Mesenchymal stem cell (in vitro differentiated cells and primary cell): ENCODE results near the gene UEVLD.

Experiments
- DNase-seq: peaks from one replicate; pipeline ENCODE4 v3.0.0-alpha.2; 2013
- H2AFZ ChIP-seq: one replicate; pipeline ENCODE4 v1.6.1; 2013; ENCODE audit warnings: low read depth, mild to moderate bottlenecking, control low read depth, inconsistent platforms, low read length, moderate library complexity
- H2AK5ac ChIP-seq: 2 replicates; pipeline ENCODE4 v1.6.1; 2013; ENCODE audit warnings: low read length, moderate library complexity, mild to moderate bottlenecking, inconsistent platforms; ENCODE audit not compliant: severe bottlenecking
- H2BK120ac ChIP-seq: one replicate; pipeline ENCODE4 v1.6.1; 2013; ENCODE audit warnings: low read depth, mild to moderate bottlenecking, inconsistent platforms, low read length, moderate library complexity
- H2BK12ac ChIP-seq, 2 experiments: one replicate each; pipeline ENCODE4 v1.6.1; 2013; ENCODE audit warnings: inconsistent platforms in 2 of 2, low read length in 2 of 2, mild to moderate bottlenecking in 2 of 2, moderate library complexity in 2 of 2, control low read depth in 1 of 2
- H2BK15ac ChIP-seq: one replicate; pipeline ENCODE4 v1.6.1; 2013; ENCODE audit warnings: mild to moderate bottlenecking, low read depth, inconsistent platforms; ENCODE audit not compliant: poor library complexity, severe bottlenecking
- H2BK5ac ChIP-seq: 2 replicates; pipeline ENCODE4 v1.6.1; 2013; ENCODE audit warnings: low read depth, mild to moderate bottlenecking, low read length, control low read depth, inconsistent platforms; ENCODE audit not compliant: poor library complexity, severe bottlenecking
- H3K14ac ChIP-seq, 2 experiments: one replicate each; pipeline ENCODE4 v1.6.1; 2013; ENCODE audit warnings: inconsistent platforms in 2 of 2, low read length in 2 of 2, control low read depth in 1 of 2, mild to moderate bottlenecking in 1 of 2, moderate library complexity in 1 of 2
- H3K18ac ChIP-seq, 2 experiments: one replicate each; pipeline ENCODE4 v1.6.1; 2013; ENCODE audit warnings: inconsistent platforms in 2 of 2, low read length in 2 of 2, control low read depth in 1 of 2, low read depth in 1 of 2, mild to moderate bottlenecking in 1 of 2
- H3K23ac ChIP-seq, 2 experiments: one replicate each; pipeline ENCODE4 v1.6.1; 2013; ENCODE audit warnings: inconsistent platforms in 2 of 2, low read length in 2 of 2, mild to moderate bottlenecking in 2 of 2, moderate library complexity in 2 of 2, control low read depth in 1 of 2
- H3K27ac ChIP-seq: 2 replicates; pipeline ENCODE4 v1.5.1; 2013; ENCODE audit warnings: mild to moderate bottlenecking, moderate library complexity, low read length, control low read depth, inconsistent platforms; ENCODE audit not compliant: poor library complexity, severe bottlenecking
- H3K27me3 ChIP-seq, 2 experiments: 2 replicates each; pipeline versions ENCODE4 v1.6.1 to v1.7.0; 2013; ENCODE audit warnings: low read length in 2 of 2, mild to moderate bottlenecking in 2 of 2, moderate library complexity in 2 of 2, control low read depth in 1 of 2, inconsistent platforms in 1 of 2; ENCODE audit not compliant: control insufficient read depth in 1 of 2, insufficient read depth in 1 of 2
- H3K36me3 ChIP-seq, 2 experiments: 2 replicates each; pipeline versions ENCODE4 v1.6.1 to v1.7.0; 2013; ENCODE audit warnings: low read length in 2 of 2, control low read depth in 1 of 2, inconsistent platforms in 1 of 2, low read depth in 1 of 2, mild to moderate bottlenecking in 1 of 2; ENCODE audit not compliant: insufficient read depth in 2 of 2, control insufficient read depth in 1 of 2
- H3K4ac ChIP-seq, 2 experiments: one replicate each; pipeline ENCODE4 v1.6.1; 2013; ENCODE audit warnings: inconsistent platforms in 2 of 2, low read length in 2 of 2, mild to moderate bottlenecking in 2 of 2, moderate library complexity in 2 of 2, control low read depth in 1 of 2, low read depth in 1 of 2
- H3K4me1 ChIP-seq: 2 replicates; pipeline ENCODE4 v1.6.1; 2013; ENCODE audit warnings: low read depth, low read length, control low read depth; ENCODE audit not compliant: control insufficient read depth, insufficient read depth
- H3K4me2 ChIP-seq: 2 replicates; pipeline ENCODE4 v1.6.1; 2013; ENCODE audit warnings: low read length, mild to moderate bottlenecking, inconsistent platforms; ENCODE audit not compliant: poor library complexity, severe bottlenecking
- H3K4me3 ChIP-seq, 2 experiments: 2 replicates each; pipeline versions ENCODE4 v1.5.1 to v1.7.0; 2013; ENCODE audit warnings: low read length in 2 of 2, mild to moderate bottlenecking in 2 of 2, control low read depth in 1 of 2, low read depth in 1 of 2; ENCODE audit not compliant: insufficient read depth in 1 of 2
- H3K79me1 ChIP-seq: replicated peaks from 2 replicates; pipeline ENCODE4 v1.6.1; 2013; ENCODE audit warnings: mild to moderate bottlenecking, control low read depth, low read length, inconsistent platforms; ENCODE audit not compliant: poor library complexity, severe bottlenecking
- H3K9ac ChIP-seq: 2 replicates; pipeline ENCODE4 v1.7.0; 2013; ENCODE audit warnings: mild to moderate bottlenecking, low read length, moderate library complexity
- H3K9me3 ChIP-seq: 2 replicates; pipeline ENCODE4 v1.7.0; 2013; ENCODE audit warnings: mild to moderate bottlenecking, low read length; ENCODE audit not compliant: control insufficient read depth
- H4K8ac ChIP-seq: one replicate; pipeline ENCODE4 v1.6.1; 2013; ENCODE audit warnings: inconsistent platforms, mild to moderate bottlenecking, low read length, moderate library complexity
- H4K91ac ChIP-seq: one replicate; pipeline ENCODE4 v1.6.1; 2013; ENCODE audit warnings: mild to moderate bottlenecking, low read length, inconsistent platforms
- WGBS: methylation state at CpG from one replicate; pipeline ENCODE4 v1.1.7; 2013; ENCODE audit warnings: mixed read lengths; 5-methylcytosine and 5-hydroxymethylcytosine counted together

Gene UEVLD

GRCh38 chr11:18611196-18611595 is 22.7 kb upstream of the UEVLD start:
- Histone ChIP-seq H4K91ac (no peak overlapping the region), H3K4me1 (peaks cover 2% of the 10 kb centered on the region), H2BK5ac (no peak overlapping the region), H3K9ac (peak overlapping the region; percentile 22), H2BK15ac (no peak overlapping the region), H3K9me3 (no peaks in the 10 kb centered on the region), H3K23ac (no peak overlapping the region), H3K27ac (no peak overlapping the region), H3K14ac (no peak overlapping the region), H3K36me3 (peaks cover 22 to 82% of the 10 kb centered on the region in 2 experiments), H4K8ac (no peak overlapping the region), H3K18ac (no peak overlapping the region), H3K4me3 (no peak overlapping the region), H2BK120ac (no peak overlapping the region), H2BK12ac (no peak overlapping the region), H3K4ac (no peak overlapping the region), H3K4me2 (no peak overlapping the region), H2AFZ (no peak overlapping the region), H3K27me3 (no peaks in the 10 kb centered on the region), H3K79me1 (peaks cover 25% of the 10 kb centered on the region), H2AK5ac (no peak overlapping the region)
- WGBS, result no CpG with 5 or more reads among the region's 2 CpGs
- DNase-seq, result no peak

- no peak overlapping the region for H2AK5ac ChIP-seq
- no peaks in the 10 kb centered on the region for H3K9me3 ChIP-seq
- no peak overlapping the region for H2BK15ac ChIP-seq
- H3K4me2 ChIP-seq, result no peak overlapping the region
- H3K27me3 ChIP-seq, result no peaks in the 10 kb centered on the region
- no peak overlapping the region for H3K27ac ChIP-seq
- H3K9ac ChIP-seq, result no peak overlapping the region
- H2BK120ac ChIP-seq, result no peak overlapping the region
- peaks cover 13% of the 10 kb centered on the region for H3K79me1 ChIP-seq
- H2BK12ac ChIP-seq, result no peak overlapping the region
- no peak overlapping the region for H3K18ac ChIP-seq
- DNase-seq, result no peak
- no peak overlapping the region for H4K91ac ChIP-seq
- H3K36me3 ChIP-seq, result peaks cover 22 to 69% of the 10 kb centered on the region in 2 experiments
- no peak overlapping the region for H4K8ac ChIP-seq
- H2AFZ ChIP-seq, result no peak overlapping the region
- no peak overlapping the region for H3K14ac ChIP-seq
- H2BK5ac ChIP-seq, result no peak overlapping the region
- H3K4ac ChIP-seq, result no peak overlapping the region
- H3K23ac ChIP-seq, result no peak overlapping the region
- no peaks in the 10 kb centered on the region for H3K4me1 ChIP-seq
- H3K4me3 ChIP-seq, result no peak overlapping the region
- WGBS, result 49% methylated on average over 2 of the region's 3 CpGs
These were observed 19.8 kb upstream of the UEVLD start for GRCh38 chr11:18608376-18608775.

GRCh38 chr11:18600915-18601569 is 12.5 kb upstream of the UEVLD start:
- H2BK12ac ChIP-seq, result no peak overlapping the region
- no peak overlapping the region for H3K4me3 ChIP-seq
- 97% methylated on average over 4 of the region's 4 CpGs for WGBS
- no peaks in the 10 kb centered on the region for H3K27me3 ChIP-seq
- no peak overlapping the region for H3K27ac ChIP-seq
- H3K36me3 ChIP-seq, result peaks cover 16 to 24% of the 10 kb centered on the region in 2 experiments
- no peak overlapping the region for H3K4me2 ChIP-seq
- DNase-seq, result no peak
- no peak overlapping the region for H3K14ac ChIP-seq
- no peak overlapping the region for H3K9ac ChIP-seq
- H4K91ac ChIP-seq, result no peak overlapping the region
- H2AK5ac ChIP-seq, result no peak overlapping the region
- no peak overlapping the region for H2AFZ ChIP-seq
- H2BK15ac ChIP-seq, result no peak overlapping the region
- H3K79me1 ChIP-seq, result peaks cover 27% of the 10 kb centered on the region
- H3K23ac ChIP-seq, result no peak overlapping the region
- H2BK5ac ChIP-seq, result no peak overlapping the region
- H3K9me3 ChIP-seq, result no peaks in the 10 kb centered on the region
- no peak overlapping the region for H2BK120ac ChIP-seq
- no peak overlapping the region for H3K4ac ChIP-seq
- H3K18ac ChIP-seq, result peak overlapping the region in 1 of 2 experiments; percentile 19
- H4K8ac ChIP-seq, result no peak overlapping the region
- H3K4me1 ChIP-seq, result no peaks in the 10 kb centered on the region

- Histone ChIP-seq H3K79me1 (peaks cover 38% of the 10 kb centered on the region), H3K27ac (no peak within 1 kb of the TSS), H2BK5ac (no peak within 1 kb of the TSS), H3K4me1 (peaks cover 3% of the 10 kb centered on the region), H4K91ac (no peak within 1 kb of the TSS), H3K27me3 (no peaks in the 10 kb centered on the region), H3K4me2 (no peak within 1 kb of the TSS), H2AK5ac (no peak within 1 kb of the TSS), H3K18ac (no peak within 1 kb of the TSS), H3K9me3 (no peaks in the 10 kb centered on the region), H3K4me3 (no peak within 1 kb of the TSS), H2AFZ (no peak within 1 kb of the TSS), H2BK12ac (no peak within 1 kb of the TSS), H2BK120ac (no peak within 1 kb of the TSS), H3K36me3 (peaks cover 19 to 23% of the 10 kb centered on the region in 2 experiments), H3K14ac (no peak within 1 kb of the TSS), H4K8ac (no peak within 1 kb of the TSS), H3K23ac (no peak within 1 kb of the TSS), H3K4ac (no peak within 1 kb of the TSS), H2BK15ac (no peak within 1 kb of the TSS), H3K9ac (no peak within 1 kb of the TSS)
- 94% methylated on average over 6 of the region's 7 CpGs for WGBS
- DNase-seq, result no peak
These were observed 11.3 kb upstream of the UEVLD start, which contains the start of gene MISFA for GRCh38 chr11:18599739-18600230. Gene MISFA, plus strand, starts transcription at chr11:18599789. Its CDS starts 140 bp downstream, at chr11:18599929.
